Astrocyte of the cerebellum (primary cell): ENCODE results near the gene PSMC3IP.
A peak's percentile ranks its signal among the peaks of the same experiment; 100 is the strongest.
"Not testable (repeated sequence)": the region's sequence is repeated elsewhere in the genome, so short reads cannot be mapped to it uniquely, and the experiment has no call there.

Experiments
- DNase-seq: peaks from one replicate; pipeline ENCODE4 v3.0.0-alpha.2; 2011; ENCODE audit warnings: low read depth
- H3K4me3 ChIP-seq: 2 replicates; pipeline ENCODE4 v1.5.1; 2011; ENCODE audit warnings: mild to moderate bottlenecking, low read depth, low read length, moderate library complexity
- CTCF ChIP-seq: IDR thresholded peaks from 2 replicates; pipeline ENCODE4 v1.5.1; 2012; ENCODE audit warnings: low read length, low read depth, moderate library complexity, mild to moderate bottlenecking; ENCODE audit errors: missing control alignments
- in situ Hi-C: cut with HindIII; loops from 2 replicates; pipeline ENCODE4 v1.10.0; 2017; ENCODE audit warnings: low sequenced_read_pairs

PSMC3IP gene

GRCh38 chr17:42553866-42554249 lies 23.7 kb downstream of the PSMC3IP start:
- DNase-seq: no peak
- H3K4me3 ChIP-seq: peak overlapping the region; percentile 75
- in situ Hi-C loops: no loop called here
- TF ChIP-seq CTCF: no peak

GRCh38 chr17:42553161-42553818 lies 24.2 kb downstream of the PSMC3IP start:
- in situ Hi-C loops: no loop called here
- DNase-seq: no peak
- peak overlapping the region; percentile 75 for H3K4me3 ChIP-seq
- TF ChIP-seq CTCF: no peak

GRCh38 chr17:42552736-42553135 lies 24.8 kb downstream of the PSMC3IP start, which contains the start of gene HSD17B1:
TSS of gene HSD17B1 (plus strand) at chr17:42552923. CDS start at chr17:42552934, 11 bp downstream.
- peak within 1 kb of the TSS; percentile 75 for H3K4me3 ChIP-seq
- DNase-seq, in situ Hi-C loops: not testable (repeated sequence)

GRCh38 chr17:42548993-42549755 lies 28.4 kb downstream of the PSMC3IP start:
- in situ Hi-C loops: no loop called here
- no peak for TF ChIP-seq CTCF
- no peak for DNase-seq
- H3K4me3 ChIP-seq: no peak overlapping the region

- DNase-seq: no peak
- peak; percentile 41 for TF ChIP-seq CTCF
- in situ Hi-C loops: no loop called here
- H3K4me3 ChIP-seq: peak overlapping the region; percentile 31
These were observed 29.3 kb downstream of the PSMC3IP start for GRCh38 chr17:42548070-42548837.

- no peak overlapping the region for H3K4me3 ChIP-seq
- in situ Hi-C loops: no loop called here
- no peak for DNase-seq
- TF ChIP-seq CTCF: no peak
These were observed 29.8 kb downstream of the PSMC3IP start for GRCh38 chr17:42547698-42548069.

- in situ Hi-C loops: no loop called here
- H3K4me3 ChIP-seq: no peak overlapping the region
- TF ChIP-seq CTCF: no peak
- DNase-seq: no peak
These were observed 30.5 kb downstream of the PSMC3IP start for GRCh38 chr17:42547001-42547461.

- DNase-seq, in situ Hi-C loops, H3K4me3 ChIP-seq: not testable (repeated sequence)
These were observed 31.6 kb downstream of the PSMC3IP start for GRCh38 chr17:42545755-42546505.
